HepG2 (cell line): ENCODE data around the gene CSNK1G1. TPM values are rescaled to one million over a fixed set of nuclear protein-coding genes. Genes with fewer than 3 reads are reported as not detected.

Experiments used
- GLI4 ChIP-seq: sonication (generic); formaldehyde crosslinking; IDR thresholded peaks from 2 replicates; pipeline ENCODE4 v1.5.1; 2020; ENCODE audit warnings: missing genetic modification reagents, mild to moderate bottlenecking, moderate library complexity, borderline replicate concordance
- KAT8 ChIP-seq: IDR thresholded peaks from 2 replicates; pipeline ENCODE4 v1.6.1; 2016; ENCODE audit warnings: missing genetic modification reagents, missing compliant biosample characterization
- KLF11 ChIP-seq: IDR thresholded peaks from 2 replicates; pipeline ENCODE4 v1.6.1; 2016; ENCODE audit warnings: missing compliant biosample characterization
- MAFG ChIP-seq: sonication (generic); formaldehyde crosslinking; IDR thresholded peaks from 2 replicates; pipeline ENCODE4 v1.5.1; 2020; ENCODE audit warnings: mild to moderate bottlenecking, missing genetic modification reagents
- MYPOP ChIP-seq: sonication (generic); formaldehyde crosslinking; IDR thresholded peaks from 2 replicates; pipeline ENCODE4 v1.8.1; 2023; ENCODE audit warnings: mild to moderate bottlenecking, moderate library complexity, missing genetic modification reagents
- NAIF1 ChIP-seq: sonication (generic); formaldehyde crosslinking; IDR thresholded peaks from 2 replicates; pipeline ENCODE4 v1.5.0; 2020; ENCODE audit warnings: mild to moderate bottlenecking, missing genetic modification reagents, borderline replicate concordance
- NFRKB ChIP-seq: fragments of 450-650 bp; IDR thresholded peaks from 2 replicates; pipeline ENCODE4 v1.6.1; 2017
- NPAS2 ChIP-seq: sonication (generic); formaldehyde crosslinking; IDR thresholded peaks from 2 replicates; pipeline ENCODE4 v1.8.0; 2022; ENCODE audit warnings: mild to moderate bottlenecking, missing genetic modification reagents, borderline replicate concordance
- NRL ChIP-seq: sonication (generic); formaldehyde crosslinking; IDR thresholded peaks from 2 replicates; pipeline ENCODE4 v1.5.0; 2020; ENCODE audit warnings: missing genetic modification reagents, mild to moderate bottlenecking, moderate library complexity, borderline replicate concordance
- SKIL ChIP-seq: sonication (generic); formaldehyde crosslinking; IDR thresholded peaks from 2 replicates; pipeline ENCODE4 v1.8.0; 2022; ENCODE audit warnings: missing genetic modification reagents, mild to moderate bottlenecking, moderate library complexity, borderline replicate concordance
- SSRP1 ChIP-seq: IDR thresholded peaks from 2 replicates; pipeline ENCODE4 v1.6.1; 2016; ENCODE audit warnings: control low read depth
- TCF7L2 ChIP-seq: IDR thresholded peaks from 2 replicates; pipeline ENCODE4 v1.6.1; 2011; ENCODE audit warnings: mild to moderate bottlenecking, low read depth, low read length, moderate library complexity
- TGIF2 ChIP-seq: IDR thresholded peaks from 2 replicates; pipeline ENCODE4 v1.6.1; 2016; ENCODE audit warnings: control low read depth, missing compliant biosample characterization
- ZBTB3 ChIP-seq: sonication (generic); formaldehyde crosslinking; IDR thresholded peaks from 2 replicates; pipeline ENCODE4 v1.4.0; 2020; ENCODE audit warnings: low read depth, mild to moderate bottlenecking, moderate library complexity, missing genetic modification reagents, borderline replicate concordance
- ZBTB33 ChIP-seq: sonication (generic); formaldehyde crosslinking; IDR thresholded peaks from 2 replicates; pipeline ENCODE4 v1.4.0; 2020; ENCODE audit warnings: missing genetic modification reagents
- ZBTB7B ChIP-seq: sonication (generic); formaldehyde crosslinking; IDR thresholded peaks from 2 replicates; pipeline ENCODE4 v1.4.0; 2020; ENCODE audit warnings: missing genetic modification reagents
- ZBTB8A ChIP-seq: sonication (generic); formaldehyde crosslinking; IDR thresholded peaks from 2 replicates; pipeline ENCODE4 v1.4.0; 2020; ENCODE audit warnings: mild to moderate bottlenecking, low read depth, missing genetic modification reagents, borderline replicate concordance
- ZGPAT ChIP-seq: IDR thresholded peaks from 2 replicates; pipeline ENCODE4 v1.6.1; 2016; ENCODE audit warnings: mild to moderate bottlenecking
- ZMYM3 ChIP-seq: sonication (generic); formaldehyde crosslinking; IDR thresholded peaks from 2 replicates; pipeline ENCODE4 v1.5.1; 2020; ENCODE audit warnings: mild to moderate bottlenecking, missing genetic modification reagents
- ZNF264 ChIP-seq: sonication (generic); formaldehyde crosslinking; IDR thresholded peaks from 2 replicates; pipeline ENCODE4 v1.4.0; 2020; ENCODE audit warnings: missing genetic modification reagents
- ZNF335 ChIP-seq: sonication (generic); formaldehyde crosslinking; IDR thresholded peaks from 2 replicates; pipeline ENCODE4 v1.4.0; 2020; ENCODE audit warnings: missing genetic modification reagents
- polyA plus RNA-seq, 8 experiments: library from polyadenylated mRNA; depleted of rRNA in 3 of 8; stranded (reverse) in 7 of 8; unstranded in 1 of 8; fragments of >200 nt; fragmentation: Illumina TruSeq in 4 of 8; extraction: Trizol in 4 of 8; gene quantifications; 2 replicates each; pipeline versions ENCODE4 v1.2.1 to v1.2.3, GENCODE V29; 2011 to 2016; ENCODE audit warnings: low read depth in 4 of 8, missing spikeins in 1 of 8, mixed read lengths in 1 of 8; ENCODE audit not compliant: insufficient read depth in 1 of 8
- total RNA-seq, 5 experiments: library from RNA; depleted of rRNA; stranded (reverse); fragments of >200 nt; fragmentation: Illumina TruSeq; extraction: Trizol; gene quantifications; 2 replicates each; pipeline ENCODE4 v1.2.3, GENCODE V29; 2016; ENCODE audit warnings: low read depth in 1 of 5
- TF ChIP-seq, protein P1 (sequence below): sonication (generic); formaldehyde crosslinking; IDR thresholded peaks from 2 replicates; pipeline ENCODE4 v1.4.0; 2020; ENCODE audit warnings: mild to moderate bottlenecking, low read depth, missing genetic modification reagents

Gene CSNK1G1
- total and polyA plus RNA-seq, 2 of the 13 experiments (the other 11 are each of a cell fraction or from before 2014, with no cell fraction given) = 8.5 to 12.6 TPM

- TF ChIP-seq TGIF2 (CRISPR knock-in tag) (no peak), ZMYM3 (CRISPR knock-in tag) (peak; percentile 88), MAFG (CRISPR knock-in tag) (no peak), NAIF1 (CRISPR knock-in tag) (no peak), ZBTB7B (CRISPR knock-in tag) (peak; percentile 96), MYPOP (CRISPR knock-in tag) (0 out of 2 replicates have a peak, but pooled peaks have one; percentile 23), SSRP1 (CRISPR knock-in tag) (no peak), ZBTB3 (CRISPR knock-in tag) (0 out of 2 replicates have a peak, but pooled peaks have one; percentile 34), NFRKB (no peak), ZBTB33 (CRISPR knock-in tag) (no peak; the same call in 1 of the 2 replicates), ZGPAT (CRISPR knock-in tag) (peak; percentile 68; the same call in 1 of the 2 replicates), KLF11 (CRISPR knock-in tag) (no peak), GLI4 (CRISPR knock-in tag) (no peak), ZNF264 (CRISPR knock-in tag) (no peak), ZNF335 (CRISPR knock-in tag) (peak; percentile 98), NRL (CRISPR knock-in tag) (peak; percentile 76), NPAS2 (CRISPR knock-in tag) (no peak), ZBTB8A (CRISPR knock-in tag) (peak; percentile 66; the same call in 1 of the 2 replicates), TCF7L2 (no peak), SKIL (no peak), KAT8 (CRISPR knock-in tag) (no peak)
- TF ChIP-seq, protein P1, sequence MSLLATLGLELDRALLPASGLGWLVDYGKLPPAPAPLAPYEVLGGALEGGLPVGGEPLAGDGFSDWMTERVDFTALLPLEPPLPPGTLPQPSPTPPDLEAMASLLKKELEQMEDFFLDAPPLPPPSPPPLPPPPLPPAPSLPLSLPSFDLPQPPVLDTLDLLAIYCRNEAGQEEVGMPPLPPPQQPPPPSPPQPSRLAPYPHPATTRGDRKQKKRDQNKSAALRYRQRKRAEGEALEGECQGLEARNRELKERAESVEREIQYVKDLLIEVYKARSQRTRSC (CRISPR knock-in tag) = no peak
These were observed 208.9 kb downstream of the CSNK1G1 start (continued) for GRCh38 chr15:64146885-64147681.
